Astrocyte (in vitro differentiated cells and primary cell): ENCODE results near the gene DDX25. TPM values are rescaled to one million over a fixed set of nuclear protein-coding genes. Genes with fewer than 3 reads are reported as not detected.

Experiments used
- DNase-seq: peaks from one replicate; pipeline ENCODE4 v3.0.0-alpha.2; 2010; ENCODE audit warnings: low read depth
- FAIRE-seq: peaks from 2 replicates; lab custom pipeline; 2011; peaks lifted over from hg19 to GRCh38; lab: Jason Lieb, UNC
- H2AFZ ChIP-seq: 2 replicates; pipeline ENCODE4 v1.6.0; 2012; ENCODE audit warnings: low read depth, low read length, inconsistent platforms
- H3K27ac ChIP-seq: 2 replicates; pipeline ENCODE4 v1.5.1; 2011; ENCODE audit warnings: low read depth, low read length, inconsistent platforms
- H3K27me3 ChIP-seq: 2 replicates; pipeline ENCODE4 v1.6.0; 2011; ENCODE audit warnings: low read length, inconsistent platforms; ENCODE audit not compliant: insufficient read depth
- H3K36me3 ChIP-seq: 2 replicates; pipeline ENCODE4 v1.5.1; 2011; ENCODE audit warnings: low read length, inconsistent platforms; ENCODE audit not compliant: insufficient read depth
- H3K4me1 ChIP-seq: 2 replicates; pipeline ENCODE4 v1.5.1; 2011; ENCODE audit warnings: low read length, inconsistent platforms; ENCODE audit not compliant: insufficient read depth
- H3K4me2 ChIP-seq: 2 replicates; pipeline ENCODE4 v1.6.0; 2012; ENCODE audit warnings: low read length, inconsistent platforms
- H3K4me3 ChIP-seq: 2 replicates; pipeline ENCODE4 v1.5.1; 2011; ENCODE audit warnings: low read depth, mild to moderate bottlenecking, low read length, inconsistent platforms; ENCODE audit not compliant: insufficient read depth
- H3K79me2 ChIP-seq: 2 replicates; pipeline ENCODE4 v1.6.0; 2012; ENCODE audit warnings: mild to moderate bottlenecking, low read length, inconsistent platforms; ENCODE audit not compliant: insufficient read depth
- H3K9ac ChIP-seq: 2 replicates; pipeline ENCODE4 v1.6.0; 2012; ENCODE audit warnings: mild to moderate bottlenecking, low read length, inconsistent platforms
- H3K9me3 ChIP-seq: 2 replicates; pipeline ENCODE4 v1.5.1; 2012; ENCODE audit warnings: low read depth, mild to moderate bottlenecking, low read length, inconsistent platforms; ENCODE audit not compliant: insufficient read depth
- H4K20me1 ChIP-seq: 2 replicates; pipeline ENCODE4 v1.6.0; 2012; ENCODE audit warnings: low read length, inconsistent platforms; ENCODE audit not compliant: insufficient read depth
- H3K27ac Mint-ChIP-seq: one replicate; pipeline ENCODE4 v1.8.0; 2021; ENCODE audit warnings: mild to moderate bottlenecking, mixed read lengths; ENCODE audit not compliant: unreplicated experiment
- H3K27me3 Mint-ChIP-seq: one replicate; pipeline ENCODE4 v1.8.0; 2021; ENCODE audit warnings: low read depth, mixed read lengths; ENCODE audit not compliant: unreplicated experiment
- H3K36me3 Mint-ChIP-seq: one replicate; pipeline ENCODE4 v1.8.0; 2021; ENCODE audit warnings: low read depth, mixed read lengths; ENCODE audit not compliant: unreplicated experiment
- H3K4me1 Mint-ChIP-seq: one replicate; pipeline ENCODE4 v1.8.0; 2021; ENCODE audit warnings: low read depth, mixed read lengths; ENCODE audit not compliant: unreplicated experiment
- H3K4me3 Mint-ChIP-seq: one replicate; pipeline ENCODE4 v1.8.0; 2021; ENCODE audit warnings: mild to moderate bottlenecking, moderate library complexity, mixed read lengths; ENCODE audit not compliant: unreplicated experiment
- H3K9me3 Mint-ChIP-seq: one replicate; pipeline ENCODE4 v1.8.0; 2021; ENCODE audit warnings: mild to moderate bottlenecking, mixed read lengths; ENCODE audit not compliant: unreplicated experiment
- EZH2 ChIP-seq: IDR thresholded peaks from 2 replicates; pipeline ENCODE4 v1.6.1; 2012; ENCODE audit warnings: mild to moderate bottlenecking, low read length, inconsistent platforms; ENCODE audit not compliant: insufficient read depth
- total RNA-seq: library from RNA; stranded (reverse); gene quantifications from 2 replicates; pipeline ENCODE4 v1.2.1, GENCODE V29; 2021
- TF ChIP-seq, protein P1 (sequence below): IDR thresholded peaks from 2 replicates; pipeline ENCODE4 v1.5.1; 2011; ENCODE audit warnings: low read depth, mild to moderate bottlenecking, inconsistent platforms, low read length, moderate library complexity; ENCODE audit not compliant: insufficient read depth

The DDX25 gene
- total RNA-seq, 1 donor from 2014 or later = 1.1 TPM

DNA sequence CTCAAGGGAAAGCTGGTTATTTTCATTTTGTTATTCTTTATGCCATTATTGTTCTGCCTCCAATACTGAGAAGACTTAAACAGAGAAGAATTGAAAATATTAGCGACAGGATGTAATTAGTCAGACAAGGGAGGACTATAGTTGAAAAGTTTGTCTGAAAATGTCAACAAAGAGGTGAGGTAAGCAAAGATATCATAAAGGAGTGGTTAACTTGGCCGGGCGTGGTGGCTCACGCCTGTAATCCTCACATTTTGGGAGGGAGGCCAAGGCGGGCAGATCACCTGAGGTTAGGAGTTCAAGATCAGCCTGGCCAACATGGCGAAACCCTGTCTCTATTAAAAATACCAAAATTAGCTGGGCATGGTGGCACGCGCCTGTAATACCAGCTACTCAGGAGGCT lies 20.9 kb upstream of the DDX25 start:
- no peaks in the 10 kb centered on the region for H3K36me3 Mint-ChIP-seq
- H3K27me3 Mint-ChIP-seq = peaks cover 19% of the 10 kb centered on the region
- Histone ChIP-seq H3K4me2 (no peak overlapping the region), H3K9ac (no peak overlapping the region), H3K36me3 (no peaks in the 10 kb centered on the region), H4K20me1 (no peaks in the 10 kb centered on the region), H3K79me2 (peaks cover 3% of the 10 kb centered on the region), H3K27ac (no peak overlapping the region), H2AFZ (no peak overlapping the region), H3K9me3 (no peaks in the 10 kb centered on the region), H3K27me3 (peaks cover 8% of the 10 kb centered on the region), H3K4me3 (no peak overlapping the region), H3K4me1 (no peaks in the 10 kb centered on the region)
- no peaks in the 10 kb centered on the region for H3K4me1 Mint-ChIP-seq
- no peak overlapping the region for H3K27ac Mint-ChIP-seq
- peaks cover 7% of the 10 kb centered on the region for H3K9me3 Mint-ChIP-seq
- FAIRE-seq (no peak), DNase-seq (no peak)
- H3K4me3 Mint-ChIP-seq = no peak overlapping the region
- TF ChIP-seq, protein P1, sequence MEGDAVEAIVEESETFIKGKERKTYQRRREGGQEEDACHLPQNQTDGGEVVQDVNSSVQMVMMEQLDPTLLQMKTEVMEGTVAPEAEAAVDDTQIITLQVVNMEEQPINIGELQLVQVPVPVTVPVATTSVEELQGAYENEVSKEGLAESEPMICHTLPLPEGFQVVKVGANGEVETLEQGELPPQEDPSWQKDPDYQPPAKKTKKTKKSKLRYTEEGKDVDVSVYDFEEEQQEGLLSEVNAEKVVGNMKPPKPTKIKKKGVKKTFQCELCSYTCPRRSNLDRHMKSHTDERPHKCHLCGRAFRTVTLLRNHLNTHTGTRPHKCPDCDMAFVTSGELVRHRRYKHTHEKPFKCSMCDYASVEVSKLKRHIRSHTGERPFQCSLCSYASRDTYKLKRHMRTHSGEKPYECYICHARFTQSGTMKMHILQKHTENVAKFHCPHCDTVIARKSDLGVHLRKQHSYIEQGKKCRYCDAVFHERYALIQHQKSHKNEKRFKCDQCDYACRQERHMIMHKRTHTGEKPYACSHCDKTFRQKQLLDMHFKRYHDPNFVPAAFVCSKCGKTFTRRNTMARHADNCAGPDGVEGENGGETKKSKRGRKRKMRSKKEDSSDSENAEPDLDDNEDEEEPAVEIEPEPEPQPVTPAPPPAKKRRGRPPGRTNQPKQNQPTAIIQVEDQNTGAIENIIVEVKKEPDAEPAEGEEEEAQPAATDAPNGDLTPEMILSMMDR = no peak
- TF ChIP-seq EZH2 = no peak

DNA sequence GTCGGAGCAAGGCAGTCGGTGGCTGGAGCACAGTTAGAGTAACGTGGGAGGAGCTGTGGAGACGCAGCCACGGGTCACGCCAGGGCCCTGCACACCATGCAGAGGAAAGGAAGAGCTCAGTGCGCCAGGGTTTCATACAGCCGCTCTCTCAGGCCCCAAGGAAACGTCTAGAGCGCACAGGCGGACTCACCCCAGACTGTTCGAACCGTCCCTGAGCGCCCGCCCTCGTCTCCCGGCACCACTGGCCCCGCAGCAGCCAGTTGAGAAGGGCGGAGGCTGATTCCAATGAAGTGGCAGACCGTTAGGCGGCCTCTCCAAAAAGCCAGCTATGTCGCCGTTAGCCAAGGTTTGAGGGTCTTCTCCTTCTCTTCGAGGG lies 17.3 kb upstream of the DDX25 start:
- H3K79me2 ChIP-seq = peaks cover 26% of the 10 kb centered on the region
- H3K4me3 Mint-ChIP-seq = peak overlapping the region; percentile 84
- H3K4me1 Mint-ChIP-seq = peaks cover 3% of the 10 kb centered on the region
- peaks cover 9% of the 10 kb centered on the region for H3K4me1 ChIP-seq
- DNase-seq (no peak), FAIRE-seq (no peak)
- peak overlapping the region; percentile 35 for H3K4me3 ChIP-seq
- H3K27me3 Mint-ChIP-seq = peaks cover 3% of the 10 kb centered on the region
- no peaks in the 10 kb centered on the region for H3K36me3 ChIP-seq
- H3K27me3 ChIP-seq = no peaks in the 10 kb centered on the region
- no peaks in the 10 kb centered on the region for H3K36me3 Mint-ChIP-seq
- peak overlapping the region; percentile 6 for H3K9ac ChIP-seq
- TF ChIP-seq, protein P1 = no peak
- TF ChIP-seq EZH2 = no peak
- H3K27ac Mint-ChIP-seq = no peak overlapping the region
- H2AFZ ChIP-seq = peak overlapping the region; percentile 99
- H3K9me3 ChIP-seq = no peaks in the 10 kb centered on the region
- H4K20me1 ChIP-seq = peaks cover 9% of the 10 kb centered on the region
- no peak overlapping the region for H3K27ac ChIP-seq
- peaks cover 7% of the 10 kb centered on the region for H3K9me3 Mint-ChIP-seq
- H3K4me2 ChIP-seq = peak overlapping the region; percentile 90
